Muscle of back (tissue), 11 donors: ENCODE measurements around the gene WWC2. TPM values are rescaled to one million over a fixed set of nuclear protein-coding genes. Genes with fewer than 3 reads are reported as not detected.

ENCODE experiments used
- DNase-seq, 3 donors: peaks; one replicate each; pipeline versions ENCODE4 v3.0.0 to v3.0.0-alpha.2; 2013
- polyA plus RNA-seq, 10 donors: library from polyadenylated mRNA; unstranded; fragments of 120-200 nt; gene quantifications; one replicate each; pipeline ENCODE4 v1.2.1, GENCODE V29; 2013; ENCODE audit not compliant: insufficient read length in 10 of 10

WWC2 gene
- polyA plus RNA-seq, 10 donors, result 16.8 to 26.3 (median 21.0) TPM

DNA sequence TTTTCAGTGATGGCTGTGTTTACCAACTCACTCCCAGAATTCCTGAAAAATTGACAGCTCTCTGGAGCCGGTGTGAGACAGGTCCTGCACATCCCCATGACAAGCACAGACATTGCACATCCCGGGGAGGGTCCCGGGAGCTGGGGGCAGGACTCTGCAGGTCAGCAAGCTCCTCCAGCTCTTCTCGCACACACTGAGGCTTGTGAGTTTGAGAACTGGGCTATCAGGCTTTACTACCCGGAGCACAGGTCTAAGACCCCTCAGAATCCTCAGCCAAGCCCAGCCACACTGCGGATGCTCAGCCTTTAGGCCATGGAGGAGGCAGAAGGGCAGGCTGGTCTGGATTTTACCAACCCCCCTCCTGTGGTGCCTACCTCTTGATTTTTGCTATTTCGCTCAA is 228.8 kb downstream of the WWC2 start:
- DNase-seq, result no peak

DNA sequence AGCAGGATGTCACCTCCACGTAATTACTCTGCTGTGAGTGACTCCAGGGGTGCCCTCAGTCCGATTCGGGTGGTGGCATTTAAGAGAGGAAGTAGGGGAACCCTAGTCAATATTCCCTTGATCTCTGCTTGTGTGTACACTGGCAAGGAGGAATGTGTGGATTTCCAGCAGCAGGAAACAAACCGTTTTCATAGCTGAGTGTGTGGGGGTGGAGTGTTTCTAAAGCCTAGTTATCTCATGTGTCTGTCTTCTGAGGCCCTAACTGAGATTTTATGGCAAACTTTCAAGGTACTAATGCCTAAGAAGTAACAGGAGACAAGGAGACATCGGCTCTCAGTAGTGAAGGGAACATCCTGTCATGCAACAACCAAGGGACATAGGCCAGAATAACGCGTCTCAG is 229.8 kb downstream of the WWC2 start:
- DNase-seq, result no peak

DNA sequence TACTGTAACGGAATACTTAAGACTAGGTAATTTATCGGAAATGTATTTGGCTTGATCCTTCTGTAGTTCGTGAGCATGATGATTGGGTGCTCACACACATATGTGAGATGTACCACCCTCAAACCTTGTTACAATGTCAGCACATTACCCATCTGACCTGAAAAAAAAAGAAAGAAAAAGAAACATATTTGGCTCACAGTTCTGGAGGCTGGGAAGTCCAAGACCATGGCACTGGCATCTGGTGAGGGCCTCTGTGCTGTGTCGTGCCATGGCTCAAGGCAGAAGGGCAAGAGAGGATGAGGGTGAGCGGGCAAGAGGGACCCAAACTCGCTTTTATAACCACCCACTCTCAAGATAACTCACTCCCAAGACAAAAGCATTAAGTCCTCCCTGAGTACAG is 230.2 kb downstream of the WWC2 start:
- DNase-seq, result no peak

DNA sequence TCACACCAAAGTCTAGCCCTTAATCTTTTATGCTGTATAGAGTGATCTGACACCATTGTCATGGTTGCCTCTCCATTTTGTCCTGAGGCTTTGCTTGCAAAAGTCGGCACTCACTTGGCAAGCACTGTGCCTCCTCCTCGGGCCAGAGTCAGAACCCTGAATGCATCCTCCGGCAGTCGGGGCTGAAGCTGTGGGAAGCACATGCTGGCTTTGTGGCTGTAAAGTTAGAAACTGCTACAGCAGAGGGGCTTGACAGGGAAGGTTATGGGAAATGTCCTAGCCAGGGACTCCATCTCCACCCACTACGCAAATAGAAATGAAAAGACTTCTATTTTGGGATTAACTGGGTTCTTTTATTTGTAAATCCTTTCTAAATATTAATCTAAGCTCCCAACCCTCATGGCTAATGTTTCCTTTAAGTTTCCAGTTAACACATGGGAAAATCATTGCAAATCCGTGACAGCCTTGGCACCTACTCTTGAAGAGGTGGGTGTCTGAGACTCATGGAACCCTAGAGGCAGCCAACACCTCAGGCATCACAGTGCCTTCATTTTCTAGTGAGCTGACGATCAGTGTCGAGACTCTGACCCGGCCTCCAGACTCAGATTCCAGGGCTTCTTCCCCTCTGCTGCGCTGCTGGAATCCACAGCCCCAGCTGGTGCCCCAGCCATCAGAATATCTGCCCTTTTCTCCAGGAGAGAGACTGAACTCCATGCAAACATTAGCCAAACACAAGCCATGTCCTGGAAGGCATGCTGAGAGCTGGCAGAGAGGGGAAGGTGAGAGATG is 231.1 kb downstream of the WWC2 start:
- no peak for DNase-seq

DNA sequence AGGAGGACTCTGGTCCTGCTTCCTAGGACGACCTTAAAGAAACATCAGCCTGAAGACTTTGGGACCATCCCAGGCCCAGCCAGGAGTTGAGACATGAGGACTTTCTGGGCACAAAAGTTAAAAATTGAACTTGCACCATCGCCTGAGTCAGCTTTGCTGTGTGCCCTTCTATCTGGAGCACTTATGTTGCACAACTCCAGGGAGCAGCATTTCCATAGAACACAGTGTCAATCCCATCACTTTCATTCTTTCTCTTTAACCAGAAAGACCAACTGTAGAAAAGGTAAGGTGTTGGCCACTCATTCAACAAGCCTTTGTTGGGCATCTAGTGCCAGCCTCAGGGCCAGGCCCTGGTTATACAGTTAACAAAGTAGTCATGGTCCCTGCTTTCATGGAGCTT is 231.8 kb downstream of the WWC2 start:
- DNase-seq, result no peak

DNA sequence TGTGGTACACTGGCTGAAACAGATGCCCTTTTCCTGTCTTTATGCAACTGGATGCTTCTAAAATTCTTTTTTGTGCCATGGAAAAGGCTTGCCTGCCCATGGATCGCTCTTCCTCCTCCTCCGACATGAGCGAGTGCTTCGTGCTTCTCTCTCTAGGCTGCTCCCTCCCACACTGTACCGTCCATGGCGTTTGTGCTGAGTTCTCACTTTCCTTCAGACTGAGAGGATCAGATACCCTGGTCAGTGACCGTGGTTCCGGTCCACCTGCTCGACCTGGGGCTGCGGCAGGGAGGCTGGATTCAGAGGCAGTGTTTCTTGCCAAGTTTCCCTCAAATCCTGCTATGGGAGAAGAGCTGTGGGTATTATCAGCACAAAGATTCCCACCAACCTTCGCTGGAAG is 233.4 kb downstream of the WWC2 start:
- no peak for DNase-seq

DNA sequence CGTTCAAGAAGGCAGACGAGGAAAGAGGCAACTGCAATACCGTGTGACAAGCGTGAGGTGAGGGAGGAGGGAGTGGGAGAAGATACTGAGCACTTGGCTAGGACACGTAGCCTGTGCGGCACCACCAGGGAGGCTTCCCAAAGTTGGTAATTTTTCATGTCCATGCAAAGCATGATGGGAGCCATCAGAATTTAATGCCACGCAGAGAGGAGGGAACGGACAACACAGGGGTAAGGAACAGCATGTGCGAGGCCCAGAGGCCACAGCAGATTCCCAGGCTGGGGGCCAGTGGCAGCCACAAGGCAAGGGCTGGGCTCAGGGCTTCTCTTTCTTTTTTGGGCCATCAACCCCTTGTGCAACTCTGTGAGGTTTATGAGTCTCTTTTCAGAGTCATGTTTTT is 234.1 kb downstream of the WWC2 start:
- DNase-seq, result no peak

DNA sequence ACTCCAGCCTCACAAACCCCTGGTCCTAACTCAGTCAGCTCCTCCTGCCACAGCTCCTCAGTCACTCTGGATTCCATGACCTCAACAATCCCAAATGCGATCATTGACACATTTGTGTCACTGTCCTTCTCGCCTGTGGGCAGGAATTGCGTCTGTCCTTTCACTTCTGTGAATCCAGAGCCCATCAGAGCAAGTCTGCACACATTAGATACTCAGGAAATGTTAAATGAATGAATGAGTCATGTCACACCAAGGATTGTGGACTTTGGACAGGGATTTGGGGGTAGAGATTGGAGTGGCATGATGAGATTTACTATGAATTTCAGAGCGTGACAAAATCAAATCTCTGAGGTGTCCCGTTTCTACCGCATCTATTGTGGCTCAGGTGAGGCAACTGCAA is 234.9 kb downstream of the WWC2 start:
- no peak for DNase-seq

DNA sequence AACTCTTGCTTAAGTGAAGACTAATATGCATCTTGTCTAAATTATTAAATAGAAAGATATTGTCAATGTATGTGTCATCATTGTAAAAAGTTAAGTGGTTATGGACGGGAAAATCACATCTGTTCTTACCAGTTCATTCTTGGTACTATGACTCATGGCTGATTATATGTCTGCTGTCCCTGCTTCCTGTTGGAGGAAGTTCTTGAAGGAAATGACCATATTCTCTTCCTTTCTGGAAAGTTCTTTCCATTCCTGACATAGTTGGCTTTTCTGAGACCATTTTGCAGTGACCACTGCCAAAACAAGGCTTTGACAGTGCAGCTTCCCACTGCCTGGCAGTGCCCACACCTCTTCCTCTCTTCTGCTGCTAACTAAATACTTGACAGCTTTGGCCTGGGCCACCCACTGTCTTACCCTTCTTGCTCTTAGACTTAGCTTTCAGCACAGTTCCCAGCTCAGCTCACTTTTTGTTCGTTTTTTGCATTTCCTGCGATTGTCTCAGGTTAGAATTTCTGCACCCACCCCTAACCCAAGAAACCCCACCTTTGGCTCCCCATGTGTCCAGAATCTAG is 236.4 kb downstream of the WWC2 start:
- DNase-seq, result peak in 2 of 3 donors; percentile 23 to 78

DNA sequence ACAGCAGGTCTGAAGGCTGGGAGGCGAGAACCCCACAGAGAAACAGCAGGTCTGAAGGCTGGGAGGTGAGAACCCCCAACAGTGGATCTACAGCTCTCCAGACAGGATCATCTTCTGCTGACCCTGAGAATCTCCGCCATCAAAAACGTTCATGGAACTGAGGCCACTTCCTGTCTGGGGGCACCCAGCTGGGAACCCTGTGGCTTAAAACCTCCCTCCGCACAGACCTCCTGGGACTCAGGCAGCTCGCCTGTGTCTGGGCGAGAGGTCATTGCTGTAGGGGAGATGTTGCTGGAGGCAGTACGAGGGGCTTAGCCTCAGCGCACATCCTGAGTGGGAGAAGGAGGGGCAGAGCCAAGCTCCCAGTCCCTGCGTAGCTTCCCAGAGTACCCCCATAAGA is 238.3 kb downstream of the WWC2 start:
- DNase-seq, result no peak

DNA sequence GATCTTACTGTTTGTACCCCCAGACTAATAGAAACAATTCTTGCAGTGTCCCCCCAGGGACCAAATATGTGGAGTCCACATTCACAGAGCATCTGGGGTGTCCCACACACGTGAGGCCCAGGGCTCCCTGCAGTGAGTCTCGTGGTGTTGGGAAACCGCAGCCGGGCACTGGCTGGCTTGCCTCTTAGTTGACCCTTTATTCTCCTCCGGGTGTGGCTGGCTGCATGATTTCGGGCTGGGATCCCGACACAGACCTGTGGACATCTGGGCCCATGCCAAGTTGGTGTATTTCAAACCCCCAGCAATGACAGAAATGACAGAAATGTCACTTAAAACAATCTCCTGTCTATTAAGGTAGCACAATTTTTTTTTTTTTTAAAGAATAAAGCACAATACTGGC is 238.8 kb downstream of the WWC2 start:
- DNase-seq, result no peak

DNA sequence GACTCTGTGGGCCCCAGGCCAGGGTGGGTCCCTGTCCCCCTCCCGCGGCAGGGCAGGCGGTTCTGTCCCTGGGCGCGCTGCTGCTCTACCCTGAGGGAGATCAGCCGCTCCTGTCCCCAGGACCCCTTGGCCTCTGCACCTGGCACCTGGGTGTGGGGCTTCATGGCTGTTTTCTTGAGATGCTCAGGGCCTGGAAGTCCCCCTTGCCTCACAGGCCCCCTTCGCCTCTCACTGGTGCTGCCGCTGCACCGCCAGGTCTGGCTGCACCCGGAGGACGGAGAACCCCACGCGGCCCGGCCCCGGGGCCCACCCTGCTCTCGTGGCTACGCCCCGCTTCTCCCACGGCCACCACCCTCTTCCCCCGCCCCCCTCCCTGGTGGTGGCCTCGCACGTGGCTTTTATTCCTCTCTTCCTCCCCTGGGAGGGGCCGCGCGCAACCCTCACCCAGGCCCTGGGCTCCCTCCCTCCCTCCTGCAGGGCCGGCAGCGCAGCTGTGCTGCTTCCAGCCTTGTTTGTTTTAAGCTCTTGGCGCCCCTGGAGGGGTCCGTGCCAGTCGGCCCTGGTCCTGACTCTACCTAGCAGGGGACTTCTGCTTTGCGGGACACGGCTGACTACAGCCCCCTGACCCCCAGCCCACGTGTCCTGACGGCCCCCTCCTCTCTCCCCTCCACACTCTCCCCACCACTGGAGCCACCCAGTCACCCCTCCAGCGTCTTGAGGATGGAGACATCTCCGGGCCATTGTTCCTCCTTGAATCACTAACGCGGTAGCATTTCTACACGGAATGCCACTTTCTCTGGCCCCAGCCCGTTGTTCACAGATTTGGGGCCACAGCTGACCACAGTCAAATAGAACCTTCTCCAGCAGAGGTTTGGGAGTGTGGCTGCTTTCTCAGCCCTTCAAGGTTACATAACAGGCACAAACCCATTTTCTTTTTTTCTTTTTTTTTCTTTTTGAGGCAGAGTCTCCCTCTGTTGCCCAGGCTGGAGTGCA is 243.8 kb downstream of the WWC2 start:
- DNase-seq, result peak in 1 of 3 donors; percentile 54

DNA sequence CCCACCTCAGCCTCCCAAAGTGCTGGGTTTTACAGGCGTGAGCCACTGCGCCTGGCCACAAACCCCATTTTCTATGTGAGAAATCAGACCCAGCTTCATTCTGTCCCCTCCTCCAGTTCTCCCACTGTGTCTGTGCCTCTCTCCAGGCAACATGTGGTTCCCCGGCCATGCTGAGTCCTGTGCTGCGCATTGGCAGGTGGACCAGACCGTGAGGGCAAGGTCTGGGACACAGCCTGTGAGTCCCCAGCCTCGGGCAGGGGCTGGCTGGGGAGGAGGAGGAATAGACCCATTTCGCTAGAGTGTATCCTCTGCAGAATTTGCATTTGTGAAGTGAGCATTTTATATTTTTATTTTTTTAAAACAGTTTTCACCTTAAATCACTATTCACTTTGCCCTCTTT is 244.7 kb downstream of the WWC2 start:
- DNase-seq, result no peak

DNA sequence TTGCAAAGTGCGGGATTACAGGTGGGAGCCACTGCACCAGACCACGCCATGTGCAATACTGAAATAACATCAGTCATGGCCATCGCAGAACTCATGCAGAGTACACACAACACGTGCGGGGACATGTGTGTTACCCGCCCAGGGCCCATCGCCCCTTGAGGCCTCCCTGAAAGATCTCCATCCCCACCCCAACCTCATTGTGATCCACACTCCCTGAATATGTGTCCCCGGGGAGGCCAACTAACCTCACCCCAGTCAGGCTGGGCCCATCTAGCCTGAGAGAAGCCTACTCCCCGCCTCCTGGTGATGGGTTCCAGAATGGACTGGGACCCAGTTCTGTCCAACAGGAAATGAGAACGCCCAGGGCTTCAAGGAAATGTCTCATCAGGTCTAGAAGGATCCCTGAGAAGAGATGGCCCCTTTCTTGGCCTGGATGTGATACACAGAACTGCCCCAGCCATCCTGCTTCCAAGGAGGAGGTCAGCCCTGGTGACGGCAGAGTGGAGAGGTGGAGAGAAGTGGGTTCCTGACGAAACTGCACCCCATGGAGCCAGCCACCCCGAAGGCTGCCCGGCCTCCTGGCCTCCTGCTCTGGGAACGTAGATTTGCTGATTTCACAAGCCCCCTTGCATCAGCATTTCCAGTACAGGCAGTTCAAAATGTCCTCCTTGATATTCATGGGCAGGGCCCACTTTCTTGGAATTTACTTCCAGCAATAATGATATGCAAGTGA is 245.6 kb downstream of the WWC2 start:
- DNase-seq, result no peak

DNA sequence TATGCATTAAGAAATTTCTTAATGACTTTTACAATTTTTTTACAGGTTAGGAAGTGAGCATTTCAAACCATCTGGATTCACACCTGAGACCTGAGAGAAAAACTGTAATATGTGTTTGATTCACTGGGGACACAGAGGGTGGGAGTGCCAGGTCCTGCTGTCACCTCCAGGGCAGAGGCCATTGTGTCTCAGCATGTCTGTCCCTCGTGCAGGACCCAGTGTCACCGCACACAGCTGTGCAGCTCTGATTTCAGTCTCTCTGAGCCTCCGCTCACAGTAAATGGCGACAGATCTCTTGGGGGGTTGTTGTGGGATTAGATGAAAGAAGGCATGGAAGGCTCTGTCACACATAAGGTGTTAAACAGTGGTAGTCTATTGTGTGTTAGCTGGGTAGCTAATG is 246.2 kb downstream of the WWC2 start:
- no peak for DNase-seq

DNA sequence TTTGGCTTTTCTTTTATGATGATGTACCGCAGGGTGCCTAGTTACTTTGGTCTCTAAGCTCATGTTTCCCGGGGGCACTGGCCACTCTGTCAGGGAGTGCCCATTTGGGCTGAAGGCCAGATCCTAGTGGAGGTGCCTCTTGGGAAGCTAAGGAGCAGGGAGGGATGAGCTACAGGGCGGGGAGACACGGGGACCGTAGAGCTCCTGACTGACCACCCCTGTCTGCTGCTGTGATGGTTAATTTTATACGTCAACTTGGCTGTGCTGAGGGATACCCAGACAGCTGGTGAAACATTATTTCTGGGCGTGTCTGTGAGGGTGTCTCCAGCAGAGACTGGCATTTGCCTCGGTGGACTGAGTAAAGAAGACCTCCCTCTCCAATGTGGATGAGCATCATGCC is 248.1 kb downstream of the WWC2 start:
- DNase-seq, result no peak

DNA sequence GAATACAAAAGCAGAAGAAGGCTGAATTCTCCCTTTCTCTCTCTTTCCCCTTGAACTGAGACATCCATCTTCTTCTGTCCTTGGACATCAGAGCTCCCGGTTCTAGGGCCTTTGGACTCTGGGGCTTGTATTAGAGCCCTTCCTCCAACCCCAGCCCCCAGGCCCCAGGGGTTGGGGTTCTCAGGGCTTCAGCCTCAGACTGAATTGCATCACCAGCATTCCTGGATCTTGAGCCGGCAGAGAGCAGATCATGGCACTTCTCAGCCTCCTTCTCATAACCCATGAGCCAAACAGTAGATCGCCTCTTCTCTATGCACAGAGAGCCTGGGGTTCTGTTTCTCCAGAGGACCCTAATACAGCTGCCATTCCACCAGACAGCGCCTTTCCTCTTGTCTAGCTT is 248.5 kb downstream of the WWC2 start:
- no peak for DNase-seq

DNA sequence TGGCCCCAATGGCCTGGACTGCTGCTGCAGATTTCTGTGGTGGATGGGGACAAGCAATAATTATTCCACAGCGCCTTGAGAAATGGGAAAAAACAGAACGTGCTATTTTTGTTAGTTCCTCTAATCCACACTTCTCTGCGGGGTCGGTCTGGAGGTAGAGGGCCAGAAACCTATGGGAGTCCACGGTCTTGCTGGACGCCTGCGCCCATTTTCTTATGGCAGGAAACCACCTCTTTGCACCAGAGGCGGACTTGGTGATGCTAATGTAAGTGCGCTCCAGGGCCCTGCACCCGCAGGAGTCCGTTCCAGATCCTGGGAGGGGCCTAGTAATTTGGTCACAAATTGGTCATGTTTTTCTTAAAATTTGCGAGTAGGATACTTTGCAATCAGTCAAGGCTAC is 249.1 kb downstream of the WWC2 start:
- DNase-seq, result no peak

DNA sequence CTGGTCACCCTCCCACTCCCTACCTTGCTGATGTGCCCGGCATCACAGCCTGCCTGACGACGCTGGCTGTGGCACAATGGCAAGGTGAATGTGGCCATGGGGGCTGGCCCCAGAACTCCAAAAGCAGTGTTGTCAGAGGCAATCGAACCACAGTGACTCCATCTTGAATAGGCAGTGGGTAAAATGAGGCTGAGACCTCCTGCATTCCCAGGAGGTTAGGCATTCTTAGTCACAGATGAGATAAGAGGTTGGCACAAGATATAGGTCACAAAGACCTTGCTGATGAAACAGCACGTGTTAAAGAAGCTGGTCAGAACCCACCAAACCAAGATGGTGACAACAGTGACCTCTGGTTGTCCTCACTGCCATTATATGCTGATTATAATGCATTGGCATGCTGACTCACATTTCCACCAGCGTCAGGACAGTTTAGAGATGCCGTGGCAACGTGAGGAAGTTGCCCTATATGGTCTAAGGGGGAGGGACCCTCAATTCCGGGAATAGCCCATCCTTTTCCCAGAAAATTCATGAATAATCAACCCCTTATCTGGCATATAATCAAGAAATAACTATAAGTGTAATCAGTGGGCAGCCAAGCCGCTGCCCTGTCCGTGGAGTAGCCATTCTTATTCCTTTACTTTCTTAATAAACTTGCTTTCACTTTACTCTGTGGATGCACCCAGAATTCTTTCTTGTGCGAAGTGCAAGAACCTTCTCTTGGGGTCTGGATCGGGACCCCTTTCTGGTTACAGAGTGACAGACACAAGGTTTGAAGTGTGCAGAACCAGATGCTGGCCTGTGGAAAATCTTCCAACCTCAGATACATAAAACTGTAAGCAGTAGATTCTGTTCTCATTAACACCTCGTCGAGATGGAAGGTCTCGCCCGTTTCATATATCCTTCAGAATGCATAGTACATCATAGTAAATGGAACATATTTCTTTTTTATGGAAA is 249.9 kb downstream of the WWC2 start:
- peak in 2 of 3 donors; percentile 28 to 95 for DNase-seq

DNA sequence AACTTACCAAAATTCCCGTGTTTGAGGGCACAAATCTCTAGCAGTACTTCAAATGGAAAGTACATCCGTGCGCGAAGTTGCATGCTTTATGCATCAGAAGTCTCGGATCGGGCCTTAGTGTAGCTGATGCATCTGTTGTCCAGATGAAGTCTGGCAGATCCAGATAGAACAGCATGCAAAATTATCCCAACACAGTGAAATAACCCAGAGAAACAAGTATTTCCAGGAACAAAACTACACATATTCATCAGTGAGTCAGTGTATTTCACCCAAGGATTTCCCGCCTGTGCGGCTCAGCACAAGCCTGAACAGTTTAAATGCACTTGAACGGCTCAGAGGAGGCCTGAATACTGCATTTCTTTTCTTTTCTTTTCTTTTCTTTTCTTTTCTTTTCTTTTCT is 250.6 kb downstream of the WWC2 start:
- peak in 2 of 3 donors; percentile 33 to 82 for DNase-seq
